ENCODE data around the gene PRDM16. TPM values are rescaled to one million over a fixed set of nuclear protein-coding genes. Genes with fewer than 3 reads are reported as not detected.

The PRDM16 gene
- total and polyA plus RNA-seq, 2 of the 13 experiments (the other 11 are each of a cell fraction or from before 2014, with no cell fraction given) = 0.15 to 0.81 TPM

DNA sequence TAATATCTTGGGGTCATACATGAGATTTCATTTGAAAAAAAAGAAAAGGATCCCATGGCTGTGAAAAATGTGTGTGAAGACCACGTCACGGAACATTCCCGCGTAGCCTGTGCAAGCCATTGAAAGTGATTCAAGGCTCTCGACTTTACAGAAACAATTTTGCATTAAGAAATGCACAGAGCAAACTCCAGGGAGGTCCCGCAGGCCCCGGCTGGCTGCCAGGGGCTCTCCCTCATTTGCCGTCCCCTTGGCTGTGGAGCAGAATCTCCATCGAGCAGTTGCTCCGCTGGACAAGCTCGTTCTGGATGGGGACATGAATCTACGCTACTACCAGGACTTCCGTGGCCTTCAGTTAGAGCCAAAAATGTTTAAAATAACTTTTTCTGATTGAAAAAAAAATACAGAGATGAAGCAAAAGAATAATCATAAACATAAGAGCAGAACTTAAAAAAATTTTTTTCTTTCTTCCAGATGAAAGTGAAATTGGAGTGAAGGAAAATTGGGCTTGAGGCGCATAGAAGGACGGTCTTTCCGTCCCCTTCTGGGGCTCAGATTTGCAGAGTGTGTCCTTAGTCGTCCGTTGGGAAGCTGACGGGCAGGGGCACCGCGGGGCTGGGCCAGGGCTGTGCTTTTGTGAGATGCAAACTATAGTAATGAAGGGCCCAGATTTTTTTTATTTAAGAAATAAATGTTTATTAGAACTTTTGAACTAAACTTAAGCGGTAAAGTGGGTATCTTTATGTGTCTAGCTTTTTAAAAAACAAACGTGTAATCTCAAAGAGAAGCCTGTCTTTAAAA is 317.4 kb downstream of the PRDM16 start:
- no TSS peak for BruUV-seq (replicated peaks)
- Histone ChIP-seq H3K9me3 (ENCODE audit: low read length) (no peaks in the 10 kb centered on the region), H4K20me1 (ENCODE audit: insufficient read depth, low read length) (no peaks in the 10 kb centered on the region), H3K27me3 (ENCODE audit: control insufficient read depth in 1 of 2, insufficient read depth in 2 of 2, low read length in 2 of 2) (peaks cover 3 to 12% of the 10 kb centered on the region in 2 experiments), H3K4me2 (ENCODE audit: low read depth, low read length) (no peak overlapping the region), H2AFZ (ENCODE audit: low read length) (no peak overlapping the region), H3K4me1 (ENCODE audit: insufficient read depth, low read length) (peaks cover 16% of the 10 kb centered on the region), H3K4me3 (replicated peaks in 1 of 3; ENCODE audit: insufficient read depth in 1 of 3, low read depth in 2 of 3, low read length in 3 of 3) (no peak overlapping the region), H3K36me3 (replicated peaks in 1 of 2; ENCODE audit: control insufficient read depth in 1 of 2, insufficient read depth in 2 of 2, low read length in 2 of 2) (no peaks in the 10 kb centered on the region), H3K9ac (ENCODE audit: insufficient read depth, low read depth, low read length) (no peak overlapping the region), H3K79me2 (ENCODE audit: insufficient read depth, low read length) (no peaks in the 10 kb centered on the region), H3K27ac (ENCODE audit: extremely low read length, insufficient read depth, low read length) (no peak overlapping the region)
- ChIA-PET CTCF (ENCODE audit: low intra/inter-chr PET ratio, low total read pairs) (no interaction called here), POLR2A (no interaction called here)
- 80% methylated on average over 23 of the region's 23 CpGs for WGBS (ENCODE audit: low lambda C conversion rate)
- intact Hi-C loops (cut with micrococcal nuclease; ENCODE audit: unreplicated experiment) (no loop called here), in situ Hi-C loops (cut with HindIII; ENCODE audit: extremely low pct_ligation_motif_present, low pct_unique_long_range_greater_than_20kb) (no loop called here)
- no peak for TF ChIP-seq ZNF616 (CRISPR knock-in tag; IDR thresholded peaks at IDR 0.05; ENCODE audit: low read depth)
- no peak for TF ChIP-seq ZNF567 (CRISPR knock-in tag; IDR thresholded peaks at IDR 0.05; ENCODE audit: borderline replicate concordance)
- TF ChIP-seq RXRB (CRISPR knock-in tag; IDR thresholded peaks at IDR 0.05; ENCODE audit: borderline replicate concordance) = no peak
- no peak for TF ChIP-seq TOE1 (CRISPR knock-in tag; IDR thresholded peaks at IDR 0.05)
- no peak for TF ChIP-seq SIN3B (IDR thresholded peaks at IDR 0.05; ENCODE audit: low read length)
- TF ChIP-seq NFE2L1 (CRISPR knock-in tag; IDR thresholded peaks at IDR 0.05; ENCODE audit: borderline replicate concordance) = no peak
- TF ChIP-seq, protein P1, sequence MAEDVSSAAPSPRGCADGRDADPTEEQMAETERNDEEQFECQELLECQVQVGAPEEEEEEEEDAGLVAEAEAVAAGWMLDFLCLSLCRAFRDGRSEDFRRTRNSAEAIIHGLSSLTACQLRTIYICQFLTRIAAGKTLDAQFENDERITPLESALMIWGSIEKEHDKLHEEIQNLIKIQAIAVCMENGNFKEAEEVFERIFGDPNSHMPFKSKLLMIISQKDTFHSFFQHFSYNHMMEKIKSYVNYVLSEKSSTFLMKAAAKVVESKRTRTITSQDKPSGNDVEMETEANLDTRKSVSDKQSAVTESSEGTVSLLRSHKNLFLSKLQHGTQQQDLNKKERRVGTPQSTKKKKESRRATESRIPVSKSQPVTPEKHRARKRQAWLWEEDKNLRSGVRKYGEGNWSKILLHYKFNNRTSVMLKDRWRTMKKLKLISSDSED (CRISPR knock-in tag; IDR thresholded peaks at IDR 0.05) = no peak
- no peak for TF ChIP-seq CREM (IDR thresholded peaks at IDR 0.05)
- TF ChIP-seq CREM (CRISPR knock-in tag; IDR thresholded peaks at IDR 0.05) = no peak
- no peak for TF ChIP-seq GPN1 (CRISPR knock-in tag; IDR thresholded peaks at IDR 0.05; ENCODE audit: borderline replicate concordance)
- TF ChIP-seq HMG20B (CRISPR knock-in tag; conservative IDR thresholded peaks at IDR 0.05) = no peak
- no peak for TF ChIP-seq MEIS2 (CRISPR knock-in tag; IDR thresholded peaks at IDR 0.05)
- no peak for TF ChIP-seq NFATC3 (CRISPR knock-in tag; IDR thresholded peaks at IDR 0.05)
- no peak for TF ChIP-seq GTF2F1 (IDR thresholded peaks at IDR 0.05; ENCODE audit: low read length)
- FAIRE-seq = no peak
- DNase-seq (ENCODE audit: low spot score) = no peak
- no peak for ATAC-seq
